ENCODE results near the gene EME2.

EME2 gene

DNA sequence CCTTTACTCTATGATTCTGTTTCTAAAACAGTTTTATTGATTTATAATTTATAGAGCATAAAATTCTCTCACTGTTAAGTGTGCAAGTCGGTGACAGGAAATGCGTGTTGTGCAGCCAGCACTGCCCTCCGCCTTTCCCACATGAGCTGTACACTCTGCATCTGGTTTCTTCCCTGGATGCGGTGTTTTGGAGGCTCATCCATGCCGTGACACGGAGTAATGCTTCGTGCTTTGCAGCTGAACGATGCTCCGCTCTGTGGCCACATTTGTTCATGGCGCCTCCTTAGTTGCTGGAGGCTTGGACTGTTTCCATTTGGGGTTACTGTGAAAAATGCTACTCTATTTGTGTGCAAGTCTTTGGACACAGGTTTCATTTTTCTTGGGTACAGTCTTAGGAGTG is 28.1 kb downstream of the EME2 start:
- Histone ChIP-seq H2AFZ (ENCODE audit: insufficient read depth, low read length, poor library complexity) (no peak overlapping the region), H3K36me3 (ENCODE audit: control insufficient read depth in 1 of 2, insufficient read depth in 2 of 2, low read length in 2 of 2) (peaks cover 0 to 5% of the 10 kb centered on the region in 2 experiments), H3K14ac (ENCODE audit: low read length) (no peak overlapping the region), H3K4ac (ENCODE audit: low read depth, low read length) (no peak overlapping the region), H3K4me3 (ENCODE audit: low read depth, low read length) (peak overlapping the region; percentile 44), H3K79me1 (ENCODE audit: low read length) (no peaks in the 10 kb centered on the region), H4K91ac (ENCODE audit: low read depth, low read length) (no peak overlapping the region), H3K9ac (ENCODE audit: low read length) (no peak overlapping the region), H2BK120ac (ENCODE audit: insufficient read depth, low read length, poor library complexity) (no peak overlapping the region), H3K18ac (ENCODE audit: low read length) (no peak overlapping the region), H3K4me1 (ENCODE audit: control insufficient read depth in 1 of 2, insufficient read depth in 2 of 2, low read length in 2 of 2) (no peaks in the 10 kb centered on the region), H4K12ac (ENCODE audit: low read depth, low read length) (no peak overlapping the region), H3K79me2 (ENCODE audit: control insufficient read depth, insufficient read depth, low read length, poor library complexity) (no peaks in the 10 kb centered on the region), H3K27me3 (ENCODE audit: insufficient read depth, low read length) (no peaks in the 10 kb centered on the region), H3K9me3 (ENCODE audit: insufficient read depth, low read depth, low read length) (peaks cover 11% of the 10 kb centered on the region), H2BK12ac (ENCODE audit: low read length) (no peak overlapping the region), H2BK5ac (ENCODE audit: low read depth, low read length, poor library complexity) (no peak overlapping the region), H3K4me2 (ENCODE audit: low read length) (no peak overlapping the region), H3K27ac (ENCODE audit: low read depth, low read length) (no peak overlapping the region), H3K23ac (ENCODE audit: low read length) (no peak overlapping the region), H2AK5ac (ENCODE audit: low read length) (no peak overlapping the region), H4K8ac (ENCODE audit: low read depth, low read length) (no peak overlapping the region)
- no peak for DNase-seq
- no CpG with 5 or more reads among the region's 10 CpGs for WGBS (ENCODE audit: extremely low coverage, insufficient coverage, insufficient read length)

- Histone ChIP-seq H3K79me2 (ENCODE audit: control insufficient read depth, insufficient read depth, low read length, poor library complexity) (no peaks in the 10 kb centered on the region), H2AFZ (ENCODE audit: insufficient read depth, low read length, poor library complexity) (no peak overlapping the region), H2BK5ac (ENCODE audit: low read depth, low read length, poor library complexity) (no peak overlapping the region), H3K4ac (ENCODE audit: low read depth, low read length) (no peak overlapping the region), H3K27me3 (ENCODE audit: insufficient read depth, low read length) (no peaks in the 10 kb centered on the region), H3K18ac (ENCODE audit: low read length) (no peak overlapping the region), H4K12ac (ENCODE audit: low read depth, low read length) (no peak overlapping the region), H3K4me1 (ENCODE audit: control insufficient read depth in 1 of 2, insufficient read depth in 2 of 2, low read length in 2 of 2) (no peaks in the 10 kb centered on the region), H3K27ac (ENCODE audit: low read depth, low read length) (no peak overlapping the region), H3K9ac (ENCODE audit: low read length) (no peak overlapping the region), H2BK12ac (ENCODE audit: low read length) (no peak overlapping the region), H4K8ac (ENCODE audit: low read depth, low read length) (no peak overlapping the region), H3K4me3 (ENCODE audit: low read depth, low read length) (no peak overlapping the region), H3K9me3 (ENCODE audit: insufficient read depth, low read depth, low read length) (peaks cover 4% of the 10 kb centered on the region), H2BK120ac (ENCODE audit: insufficient read depth, low read length, poor library complexity) (no peak overlapping the region), H3K23ac (ENCODE audit: low read length) (no peak overlapping the region), H3K79me1 (ENCODE audit: low read length) (no peaks in the 10 kb centered on the region), H4K91ac (ENCODE audit: low read depth, low read length) (no peak overlapping the region), H3K4me2 (ENCODE audit: low read length) (no peak overlapping the region), H3K14ac (ENCODE audit: low read length) (no peak overlapping the region), H2AK5ac (ENCODE audit: low read length) (no peak overlapping the region), H3K36me3 (ENCODE audit: control insufficient read depth in 1 of 2, insufficient read depth in 2 of 2, low read length in 2 of 2) (peaks cover 22 to 29% of the 10 kb centered on the region in 2 experiments)
- DNase-seq, result no peak
- whole genome bisulfite sequencing (ENCODE audit: extremely low coverage, insufficient coverage, insufficient read length), result no CpG with 5 or more reads among the region's 10 CpGs
These were observed 35.0 kb downstream of the EME2 start for GRCh38 chr16:1807626-1808025.

- H3K4me3 ChIP-seq (ENCODE audit: low read depth, low read length), result no peak overlapping the region
- no peak overlapping the region for H2BK12ac ChIP-seq (ENCODE audit: low read length)
- H2BK5ac ChIP-seq (ENCODE audit: low read depth, low read length, poor library complexity), result no peak overlapping the region
- no peak for DNase-seq
- WGBS (ENCODE audit: extremely low coverage, insufficient coverage, insufficient read length), result no CpG with 5 or more reads among the region's 18 CpGs
- H3K79me2 ChIP-seq (ENCODE audit: control insufficient read depth, insufficient read depth, low read length, poor library complexity), result no peaks in the 10 kb centered on the region
- H3K36me3 ChIP-seq (ENCODE audit: control insufficient read depth in 1 of 2, insufficient read depth in 2 of 2, low read length in 2 of 2), result peaks cover 22 to 29% of the 10 kb centered on the region in 2 experiments
- no peak overlapping the region for H3K9ac ChIP-seq (ENCODE audit: low read length)
- H3K27ac ChIP-seq (ENCODE audit: low read depth, low read length), result no peak overlapping the region
- H2AFZ ChIP-seq (ENCODE audit: insufficient read depth, low read length, poor library complexity), result no peak overlapping the region
- no peak overlapping the region for H4K91ac ChIP-seq (ENCODE audit: low read depth, low read length)
- no peak overlapping the region for H4K12ac ChIP-seq (ENCODE audit: low read depth, low read length)
- peaks cover 4% of the 10 kb centered on the region for H3K9me3 ChIP-seq (ENCODE audit: insufficient read depth, low read depth, low read length)
- H3K23ac ChIP-seq (ENCODE audit: low read length), result no peak overlapping the region
- H3K18ac ChIP-seq (ENCODE audit: low read length), result no peak overlapping the region
- H3K4ac ChIP-seq (ENCODE audit: low read depth, low read length), result no peak overlapping the region
- H2AK5ac ChIP-seq (ENCODE audit: low read length), result no peak overlapping the region
- no peaks in the 10 kb centered on the region for H3K27me3 ChIP-seq (ENCODE audit: insufficient read depth, low read length)
- H3K4me1 ChIP-seq (ENCODE audit: control insufficient read depth in 1 of 2, insufficient read depth in 2 of 2, low read length in 2 of 2), result no peaks in the 10 kb centered on the region
- no peak overlapping the region for H4K8ac ChIP-seq (ENCODE audit: low read depth, low read length)
- H3K4me2 ChIP-seq (ENCODE audit: low read length), result no peak overlapping the region
- H2BK120ac ChIP-seq (ENCODE audit: insufficient read depth, low read length, poor library complexity), result no peak overlapping the region
- no peaks in the 10 kb centered on the region for H3K79me1 ChIP-seq (ENCODE audit: low read length)
- H3K14ac ChIP-seq (ENCODE audit: low read length), result no peak overlapping the region
These were observed 36.1 kb downstream of the EME2 start for GRCh38 chr16:1808691-1809090.

DNA sequence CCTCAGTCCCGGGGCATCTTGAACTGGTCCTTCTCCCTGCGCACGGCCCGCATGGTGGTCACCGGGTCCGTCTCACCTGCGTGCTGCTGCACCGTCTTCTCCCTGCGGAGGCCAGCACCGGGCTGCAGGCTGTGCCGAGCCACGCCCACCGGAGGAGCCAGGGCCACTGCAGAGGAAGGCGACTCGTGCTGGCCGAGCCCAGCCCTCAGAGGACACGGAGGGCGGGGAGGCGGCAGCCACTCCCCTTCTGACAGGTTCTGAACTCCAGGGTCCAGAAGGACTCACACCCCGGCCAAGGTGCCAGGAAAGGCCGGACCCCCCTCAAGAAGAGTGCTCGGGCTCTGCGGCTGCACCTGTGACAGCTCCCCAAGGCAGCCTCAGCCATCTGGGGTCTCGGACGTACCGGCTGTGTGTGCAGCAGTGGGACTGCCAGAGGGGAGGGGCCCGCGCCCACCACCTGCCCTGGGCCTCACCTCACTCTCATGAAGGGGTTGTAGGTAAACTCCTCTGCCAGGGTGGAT is 36.7 kb downstream of the EME2 start:
- no peak overlapping the region for H4K12ac ChIP-seq (ENCODE audit: low read depth, low read length)
- no peak overlapping the region for H3K9ac ChIP-seq (ENCODE audit: low read length)
- no peaks in the 10 kb centered on the region for H3K27me3 ChIP-seq (ENCODE audit: insufficient read depth, low read length)
- no peaks in the 10 kb centered on the region for H3K79me2 ChIP-seq (ENCODE audit: control insufficient read depth, insufficient read depth, low read length, poor library complexity)
- no peak overlapping the region for H3K23ac ChIP-seq (ENCODE audit: low read length)
- no peak overlapping the region for H3K4me3 ChIP-seq (ENCODE audit: low read depth, low read length)
- H2AFZ ChIP-seq (ENCODE audit: insufficient read depth, low read length, poor library complexity), result no peak overlapping the region
- no peak overlapping the region for H2BK5ac ChIP-seq (ENCODE audit: low read depth, low read length, poor library complexity)
- H3K4me1 ChIP-seq (ENCODE audit: control insufficient read depth in 1 of 2, insufficient read depth in 2 of 2, low read length in 2 of 2), result no peaks in the 10 kb centered on the region
- H3K4ac ChIP-seq (ENCODE audit: low read depth, low read length), result no peak overlapping the region
- H4K8ac ChIP-seq (ENCODE audit: low read depth, low read length), result no peak overlapping the region
- no peaks in the 10 kb centered on the region for H3K79me1 ChIP-seq (ENCODE audit: low read length)
- no CpG with 5 or more reads among the region's 28 CpGs for WGBS (ENCODE audit: extremely low coverage, insufficient coverage, insufficient read length)
- no peak overlapping the region for H3K27ac ChIP-seq (ENCODE audit: low read depth, low read length)
- DNase-seq, result no peak
- H3K36me3 ChIP-seq (ENCODE audit: control insufficient read depth in 1 of 2, insufficient read depth in 2 of 2, low read length in 2 of 2), result peaks cover 22 to 28% of the 10 kb centered on the region in 2 experiments
- H3K9me3 ChIP-seq (ENCODE audit: insufficient read depth, low read depth, low read length), result peaks cover 4% of the 10 kb centered on the region
- no peak overlapping the region for H4K91ac ChIP-seq (ENCODE audit: low read depth, low read length)
- H3K14ac ChIP-seq (ENCODE audit: low read length), result no peak overlapping the region
- no peak overlapping the region for H2AK5ac ChIP-seq (ENCODE audit: low read length)
- no peak overlapping the region for H2BK12ac ChIP-seq (ENCODE audit: low read length)
- H2BK120ac ChIP-seq (ENCODE audit: insufficient read depth, low read length, poor library complexity), result no peak overlapping the region
- H3K4me2 ChIP-seq (ENCODE audit: low read length), result no peak overlapping the region
- no peak overlapping the region for H3K18ac ChIP-seq (ENCODE audit: low read length)

Measured in trophoblast cell (in vitro differentiated cells and primary cell).